ENCODE data around the gene NUMBL.
A peak's percentile ranks its signal among the peaks of the same experiment; 100 is the strongest.

Gene NUMBL

DNA sequence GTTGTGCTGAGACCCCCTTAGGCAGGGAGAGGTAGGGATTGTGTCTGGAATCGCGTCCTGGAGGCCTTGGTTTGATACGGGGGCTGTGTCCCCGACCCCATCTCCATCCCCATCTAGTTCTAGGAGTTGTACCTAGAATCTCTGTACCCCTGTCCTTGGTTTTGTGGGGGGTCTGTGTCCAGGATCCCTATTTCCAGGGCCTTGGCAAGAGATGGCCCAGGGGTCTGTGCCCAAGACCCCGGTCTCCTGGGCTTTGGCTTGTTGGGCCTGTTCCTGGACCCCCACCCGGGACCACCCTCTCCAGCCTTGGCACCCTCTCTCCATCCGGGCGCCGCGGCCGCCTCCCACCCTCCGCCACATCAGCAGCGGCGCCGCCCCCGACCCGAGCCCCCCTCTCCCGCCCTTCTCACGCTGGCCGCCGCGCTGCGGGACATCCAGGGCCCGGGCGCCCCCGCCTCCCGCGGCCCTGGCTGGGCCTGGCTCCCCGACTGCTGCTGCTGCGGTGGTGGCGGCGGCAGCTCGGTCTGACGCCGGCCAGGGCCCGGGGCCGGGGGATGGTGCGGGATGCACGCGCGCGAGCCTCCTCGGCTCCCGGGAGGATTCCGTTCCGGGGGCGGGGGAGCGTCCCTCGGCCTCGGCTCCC, at the start of gene NUMBL:
NUMBL (minus strand) TSS at position 602 of the 643 bp plus-strand sequence; CDS start at position 434, 168 bp downstream.
- peaks cover 21% of the 10 kb centered on the region for H3K36me3 Mint-ChIP-seq (ENCODE audit: low read depth)
- peaks cover 33% of the 10 kb centered on the region for H3K4me1 Mint-ChIP-seq
- H3K27ac Mint-ChIP-seq = peak within 1 kb of the TSS; percentile 96 to 98 (median 97)
- H3K4me3 Mint-ChIP-seq = peak within 1 kb of the TSS; percentile 84 to 93 (median 85)
- no peaks in the 10 kb centered on the region for H3K27me3 Mint-ChIP-seq (ENCODE audit: low read depth)
- TF ChIP-seq, protein P1, sequence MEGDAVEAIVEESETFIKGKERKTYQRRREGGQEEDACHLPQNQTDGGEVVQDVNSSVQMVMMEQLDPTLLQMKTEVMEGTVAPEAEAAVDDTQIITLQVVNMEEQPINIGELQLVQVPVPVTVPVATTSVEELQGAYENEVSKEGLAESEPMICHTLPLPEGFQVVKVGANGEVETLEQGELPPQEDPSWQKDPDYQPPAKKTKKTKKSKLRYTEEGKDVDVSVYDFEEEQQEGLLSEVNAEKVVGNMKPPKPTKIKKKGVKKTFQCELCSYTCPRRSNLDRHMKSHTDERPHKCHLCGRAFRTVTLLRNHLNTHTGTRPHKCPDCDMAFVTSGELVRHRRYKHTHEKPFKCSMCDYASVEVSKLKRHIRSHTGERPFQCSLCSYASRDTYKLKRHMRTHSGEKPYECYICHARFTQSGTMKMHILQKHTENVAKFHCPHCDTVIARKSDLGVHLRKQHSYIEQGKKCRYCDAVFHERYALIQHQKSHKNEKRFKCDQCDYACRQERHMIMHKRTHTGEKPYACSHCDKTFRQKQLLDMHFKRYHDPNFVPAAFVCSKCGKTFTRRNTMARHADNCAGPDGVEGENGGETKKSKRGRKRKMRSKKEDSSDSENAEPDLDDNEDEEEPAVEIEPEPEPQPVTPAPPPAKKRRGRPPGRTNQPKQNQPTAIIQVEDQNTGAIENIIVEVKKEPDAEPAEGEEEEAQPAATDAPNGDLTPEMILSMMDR (IDR thresholded peaks at IDR 0.05; ENCODE audit: unreplicated experiment in 3 of 3) = no peak
- H3K9me3 Mint-ChIP-seq = no peaks in the 10 kb centered on the region

DNA sequence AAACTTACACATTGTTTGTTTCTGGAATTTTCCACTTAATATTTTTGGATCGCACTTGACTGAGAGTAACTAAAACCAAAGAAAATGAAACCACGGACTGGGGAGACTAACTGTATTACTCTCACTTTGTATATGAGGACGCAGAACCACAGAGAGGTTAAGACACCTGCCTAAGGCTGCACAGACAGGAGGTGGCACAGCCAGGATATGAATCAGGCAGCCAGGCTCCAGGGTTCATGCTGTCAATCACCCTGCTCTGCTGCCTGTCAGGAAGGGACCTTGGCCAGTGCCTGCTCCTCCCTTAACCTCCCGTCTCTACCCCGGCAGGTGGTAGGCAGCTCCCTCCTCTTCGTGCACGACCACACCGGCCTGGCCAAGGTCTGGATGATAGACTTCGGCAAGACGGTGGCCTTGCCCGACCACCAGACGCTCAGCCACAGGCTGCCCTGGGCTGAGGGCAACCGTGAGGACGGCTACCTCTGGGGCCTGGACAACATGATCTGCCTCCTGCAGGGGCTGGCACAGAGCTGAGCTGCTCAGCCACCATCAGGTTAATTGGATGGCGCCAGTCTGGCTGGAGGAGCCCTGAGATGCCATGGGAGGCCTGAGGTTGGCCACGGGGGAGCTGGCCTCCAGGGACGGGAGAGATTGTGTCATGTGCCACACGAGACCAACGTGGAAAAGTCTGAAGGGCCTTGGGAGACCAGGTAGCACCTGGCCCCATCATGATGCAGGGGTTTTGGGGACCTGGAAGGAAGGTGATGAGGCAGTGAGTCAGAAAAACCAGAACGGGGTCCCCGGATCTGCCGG, 48.8 kb upstream of the NUMBL start:
- Mint-ChIP-seq H3K27ac (no peak overlapping the region), H3K27me3 (ENCODE audit: low read depth) (no peaks in the 10 kb centered on the region), H3K9me3 (no peaks in the 10 kb centered on the region), H3K4me1 (no peaks in the 10 kb centered on the region), H3K36me3 (ENCODE audit: low read depth) (peaks cover 32% of the 10 kb centered on the region), H3K4me3 (no peak overlapping the region)
- TF ChIP-seq, protein P1 (IDR thresholded peaks at IDR 0.05; ENCODE audit: unreplicated experiment in 3 of 3) = no peak

DNA sequence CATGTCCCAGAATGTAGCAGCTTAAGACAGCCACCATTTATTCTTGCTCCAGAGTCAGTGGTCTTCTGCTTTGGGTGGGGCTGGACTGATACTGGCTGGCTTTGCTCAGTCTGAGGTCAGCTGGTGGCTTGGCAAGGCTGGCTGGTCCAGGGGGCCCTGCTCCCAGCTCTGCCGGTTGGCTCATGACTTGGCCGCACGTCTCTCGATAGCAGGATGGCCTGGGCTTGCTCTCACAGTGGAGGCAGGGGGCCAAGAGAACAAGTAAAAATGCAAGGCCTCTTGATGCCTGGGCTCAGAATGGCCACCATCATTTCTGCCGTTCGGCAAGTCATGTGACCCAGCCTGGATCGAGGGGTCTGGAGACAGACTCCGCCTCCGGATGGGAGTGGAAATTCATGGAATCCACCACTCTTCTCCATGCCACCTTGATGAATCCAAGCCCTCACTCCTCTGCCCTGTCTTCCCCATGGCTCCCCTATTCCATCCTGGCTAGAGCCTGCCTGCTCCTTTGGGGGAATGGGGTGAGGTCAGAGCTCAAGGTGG, 46.7 kb upstream of the NUMBL start:
- H3K9me3 Mint-ChIP-seq = no peaks in the 10 kb centered on the region
- H3K4me1 Mint-ChIP-seq = no peaks in the 10 kb centered on the region
- TF ChIP-seq, protein P1 (IDR thresholded peaks at IDR 0.05; ENCODE audit: unreplicated experiment in 3 of 3) = no peak
- peaks cover 50% of the 10 kb centered on the region for H3K36me3 Mint-ChIP-seq (ENCODE audit: low read depth)
- no peak overlapping the region for H3K4me3 Mint-ChIP-seq
- H3K27ac Mint-ChIP-seq = no peak overlapping the region
- H3K27me3 Mint-ChIP-seq (ENCODE audit: low read depth) = no peaks in the 10 kb centered on the region

DNA sequence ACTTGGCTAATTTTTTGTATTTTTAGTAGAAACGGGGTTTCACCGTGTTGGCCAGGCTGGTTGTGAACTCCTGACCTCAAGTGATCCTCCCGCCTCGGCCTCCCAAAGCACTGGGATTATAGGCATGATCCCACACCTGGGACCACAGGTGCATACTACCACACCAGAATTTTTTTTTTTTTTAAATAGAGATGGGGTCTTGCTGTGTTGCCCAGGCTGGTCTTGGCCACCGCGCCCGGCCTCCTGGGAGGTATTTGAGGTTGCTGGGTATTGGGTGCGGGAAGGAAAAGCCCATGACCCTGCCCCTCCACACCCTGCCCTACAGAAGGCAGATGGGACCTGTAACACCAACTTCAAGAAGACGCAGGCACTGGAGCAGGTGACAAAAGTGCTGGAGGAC, 46.2 kb upstream of the NUMBL start:
- Mint-ChIP-seq H3K27ac (no peak overlapping the region), H3K36me3 (ENCODE audit: low read depth) (peaks cover 54% of the 10 kb centered on the region), H3K4me1 (no peaks in the 10 kb centered on the region), H3K4me3 (no peak overlapping the region), H3K27me3 (ENCODE audit: low read depth) (no peaks in the 10 kb centered on the region), H3K9me3 (no peaks in the 10 kb centered on the region)
- TF ChIP-seq, protein P1 (IDR thresholded peaks at IDR 0.05; ENCODE audit: unreplicated experiment in 3 of 3) = no peak

DNA sequence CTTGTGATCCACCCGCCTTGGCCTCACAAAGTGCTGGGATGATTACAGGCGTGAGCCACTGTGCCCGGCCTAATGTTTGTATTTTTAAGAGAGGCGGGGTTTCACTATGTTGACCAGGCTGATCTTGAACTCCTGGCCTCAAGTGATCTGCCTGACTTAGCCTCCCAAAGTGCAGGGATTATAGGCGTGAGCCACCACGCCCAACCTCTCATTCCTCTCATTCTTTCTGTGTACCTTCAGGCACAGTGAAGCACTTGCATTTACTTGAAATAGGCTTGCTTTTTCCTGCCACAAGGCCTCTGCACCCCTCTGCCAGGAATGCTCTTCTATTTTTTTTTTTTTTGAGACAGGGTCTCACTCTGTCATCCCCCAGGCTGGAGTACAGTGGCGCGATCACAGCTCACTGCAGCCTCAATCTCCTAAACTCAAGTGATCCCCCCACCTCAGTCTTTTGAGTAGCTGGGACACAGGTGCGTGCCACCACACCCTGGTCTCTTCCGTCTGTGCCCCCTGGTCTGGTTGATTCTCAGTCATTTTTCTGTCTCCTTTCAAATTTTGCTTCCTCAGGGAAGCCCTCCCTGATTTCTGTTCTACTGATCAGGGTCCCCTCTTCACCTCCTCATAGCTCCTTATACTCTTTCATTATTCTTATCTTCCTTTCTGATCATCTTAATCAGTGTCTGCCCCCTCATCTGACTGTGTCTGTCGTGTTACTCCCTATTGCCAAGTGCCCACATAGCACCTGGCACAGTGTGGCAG, 44.7 kb upstream of the NUMBL start:
- Mint-ChIP-seq H3K27ac (no peak overlapping the region), H3K4me3 (no peak overlapping the region)

More for the DNA sequence above, 44.7 kb upstream of the NUMBL start:
- Mint-ChIP-seq H3K4me1 (no peaks in the 10 kb centered on the region), H3K9me3 (no peaks in the 10 kb centered on the region), H3K27me3 (ENCODE audit: low read depth) (no peaks in the 10 kb centered on the region), H3K36me3 (ENCODE audit: low read depth) (peaks cover 69% of the 10 kb centered on the region)
- TF ChIP-seq, protein P1 (IDR thresholded peaks at IDR 0.05; ENCODE audit: unreplicated experiment in 3 of 3) = no peak

All from nephron (organoid).